Upper lobe of left lung (tissue), 6 donors: ENCODE results near the gene ZNRF4. TPM values are rescaled to one million over a fixed set of nuclear protein-coding genes. Genes with fewer than 3 reads are reported as not detected.

Experiments
- ATAC-seq, 2 donors: fragments of 200-7000 bp; cut with Tn5 transposase; one replicate each; pipeline ENCODE4 v1.9.1; 2022; ENCODE audit warnings: mild to moderate bottlenecking in 2 of 2, moderate library complexity in 2 of 2; ENCODE audit not compliant: low FRiP score in 2 of 2
- DNase-seq, 2 donors: peaks; one replicate each; pipeline ENCODE4 v3.0.0-alpha.2; 2019 to 2020
- H3K27ac ChIP-seq, 4 donors: fragments of 200-600 bp; sonication (generic); one replicate each; pipeline ENCODE4 v1.5.1; 2016 to 2019
- H3K27me3 ChIP-seq, 4 donors: fragments of 200-600 bp; sonication (generic); one replicate each; pipeline ENCODE4 v1.5.1; 2017 to 2019
- H3K36me3 ChIP-seq, 4 donors: fragments of 200-600 bp; sonication (generic); one replicate each; pipeline ENCODE4 v1.5.1; 2016 to 2019
- H3K4me1 ChIP-seq, 4 donors: fragments of 200-600 bp; sonication (generic); one replicate each; pipeline ENCODE4 v1.5.1; 2018 to 2019
- H3K4me3 ChIP-seq, 4 donors: fragments of 200-600 bp; sonication (generic); one replicate each; pipeline ENCODE4 v1.5.1; 2017 to 2019; ENCODE audit warnings: mild to moderate bottlenecking in 2 of 4, moderate library complexity in 1 of 4
- H3K9me3 ChIP-seq, 4 donors: fragments of 200-600 bp; sonication (generic); one replicate each; pipeline ENCODE4 v1.5.1; 2018 to 2019
- CTCF ChIP-seq, 6 experiments: fragments of 450-650 bp in 4 of 6; fragments of 200-600 bp in 2 of 6; sonication (generic) in 2 of 6; IDR thresholded peaks; one replicate each; pipeline ENCODE4 v1.5.1; 2016 to 2019; ENCODE audit warnings: antibody characterized with exemption in 6 of 6
- EP300 ChIP-seq, 4 donors: sonication (generic); formaldehyde crosslinking; IDR thresholded peaks; one replicate each; pipeline ENCODE4 v1.5.1; 2017; ENCODE audit warnings: antibody characterized with exemption in 4 of 4, control low read depth in 2 of 4
- POLR2A ChIP-seq, 4 donors: fragments of 450-650 bp; IDR thresholded peaks; one replicate each; pipeline ENCODE4 v1.5.1; 2016 to 2017; ENCODE audit warnings: antibody characterized with exemption in 4 of 4, mild to moderate bottlenecking in 2 of 4
- POLR2AphosphoS5 ChIP-seq, 2 donors: sonication (generic); formaldehyde crosslinking; IDR thresholded peaks; one replicate each; pipeline ENCODE4 v1.5.1; 2017; ENCODE audit warnings: antibody characterized with exemption in 2 of 2
- WGBS, 2 donors: methylation state at CpG; one replicate each; pipeline ENCODE4 v1.1.5; 2017 to 2018; 5-methylcytosine and 5-hydroxymethylcytosine counted together
- total RNA-seq, 6 donors: library from RNA; depleted of rRNA in 4 of 6; stranded (reverse); fragments of >200 nt in 4 of 6; gene quantifications; one replicate each; pipeline versions ENCODE4 v1.1.0 to v1.2.1, GENCODE V29; 2016 to 2021
- donor health status: DM: no; HTN: no; CAD: no; lungs with moderate emphysema.
- donor health status: DM: no; HTN: yes; CAD: no; lungs with severe emphysema.

Gene ZNRF4
- total RNA-seq, 6 donors from 2014 or later, result not detected

GRCh38 chr19:5504114-5504513 lies 48.9 kb downstream of the ZNRF4 start:
- H3K9me3 ChIP-seq, result peaks cover 8 to 26% (median 18%) of the 10 kb centered on the region in 4 donors
- ATAC-seq (no peak), DNase-seq (no peak)
- 67 to 82% methylated on average over 2 of the region's 2 CpGs for WGBS, 2 donors
- H3K27me3 ChIP-seq, result peaks cover 0 to 2% (median 0%) of the 10 kb centered on the region in 4 donors
- H3K27ac ChIP-seq, result no peak overlapping the region
- H3K36me3 ChIP-seq, result no peaks in the 10 kb centered on the region
- H3K4me1 ChIP-seq, result no peaks in the 10 kb centered on the region
- H3K4me3 ChIP-seq, result no peak overlapping the region
- TF ChIP-seq POLR2AphosphoS5 (IDR thresholded peaks at IDR 0.05) (no peak), EP300 (IDR thresholded peaks at IDR 0.05) (no peak), POLR2A (IDR thresholded peaks at IDR 0.05) (no peak), CTCF (IDR thresholded peaks at IDR 0.05) (no peak)

Other genes starting within 250 kb of the ZNRF4 start
- 100 to 1,000 TPM in 4 of 6 donors, 10 to 100 TPM in 2; 85.6 to 325 (median 146) TPM for gene PTPRS, start 114.6 kb upstream of the ZNRF4 start, total RNA-seq
- gene TINCR, start 112.5 kb downstream of the ZNRF4 start, total RNA-seq, result 10 to 100 TPM in 1 of 6 donors, 1 to 10 TPM in 5; 3.1 to 12.8 (median 4.3) TPM
- gene SAFB2, start 167.4 kb downstream of the ZNRF4 start, total RNA-seq, result 100 to 1,000 TPM in 2 of 6 donors, 10 to 100 TPM in 4; 41.8 to 273 (median 94.5) TPM
- gene SAFB, start 167.7 kb downstream of the ZNRF4 start, total RNA-seq, result 100 to 1,000 TPM in 3 of 6 donors, 10 to 100 TPM in 3; 66.4 to 524 (median 113) TPM
- 10 to 100 TPM; 19.1 to 63.2 (median 34.2) TPM for gene MICOS13, start 225.1 kb downstream of the ZNRF4 start, total RNA-seq
- 10 to 100 TPM in 4 of 6 donors, 1 to 10 TPM in 2; 4.5 to 26.5 (median 16.7) TPM for gene HSD11B1L, start 225.6 kb downstream of the ZNRF4 start, total RNA-seq
- 100 to 1,000 TPM; 290 to 626 (median 442) TPM for gene RPL36, start 234.9 kb downstream of the ZNRF4 start, total RNA-seq